Activated B cell treated with CpG ODN at 0.5 μM for 24 hours (primary cell): Measurements from ENCODE around the gene LONRF2. TPM values are rescaled to one million over a fixed set of nuclear protein-coding genes. Genes with fewer than 3 reads are reported as not detected.

Source experiments
- ATAC-seq: fragments of 200-7000 bp; cut with Tn5 transposase; one replicate; pipeline ENCODE4 v1.10.0; 2021; ENCODE audit warnings: low read depth, mild to moderate bottlenecking, moderate library complexity
- CTCF ChIA-PET: fragments of 350-600 bp; sonication (Branson Sonifier 250); formaldehyde crosslinking; loops from one replicate; lab custom pipeline; 2021; ENCODE audit warnings: antibody characterized with exemption; lab: Charles Lee
- POLR2A ChIA-PET: fragments of 350-600 bp; sonication (Branson Sonifier 250); formaldehyde crosslinking; loops from one replicate; lab custom pipeline; 2021; ENCODE audit warnings: antibody characterized with exemption; lab: Charles Lee
- DNase-seq: peaks from one replicate; pipeline ENCODE4 v3.0.0; 2022
- H3K27ac Mint-ChIP-seq: one replicate; pipeline ENCODE4 v1.8.0; 2020; ENCODE audit warnings: mixed read lengths
- H3K27me3 Mint-ChIP-seq: one replicate; pipeline ENCODE4 v1.8.0; 2021; ENCODE audit warnings: mixed read lengths
- H3K36me3 Mint-ChIP-seq: one replicate; pipeline ENCODE4 v1.8.0; 2021; ENCODE audit warnings: low read depth, mixed read lengths
- H3K4me1 Mint-ChIP-seq: one replicate; pipeline ENCODE4 v1.8.0; 2021; ENCODE audit warnings: mixed read lengths
- H3K4me3 Mint-ChIP-seq: one replicate; pipeline ENCODE4 v1.8.0; 2020; ENCODE audit warnings: mild to moderate bottlenecking, mixed read lengths
- H3K9me3 Mint-ChIP-seq: one replicate; pipeline ENCODE4 v1.8.0; 2020; ENCODE audit warnings: mixed read lengths
- intact Hi-C: fragments of 100-400 bp; cut with micrococcal nuclease; formaldehyde crosslinking; loops from one replicate; pipeline ENCODE4 v1.15.1; 2024
- total RNA-seq: library from RNA; stranded (reverse); gene quantifications from 2 replicates; pipeline ENCODE4 v1.2.3, GENCODE V29; 2022
- TF ChIP-seq, protein P1 (sequence below): fragments of 200-600 bp; IDR thresholded peaks from one replicate; pipeline ENCODE4 v1.8.0; 2022; ENCODE audit warnings: antibody characterized with exemption, mild to moderate bottlenecking

Gene LONRF2
- total RNA-seq, 1 donor from 2014 or later, result 0.09 TPM

DNA sequence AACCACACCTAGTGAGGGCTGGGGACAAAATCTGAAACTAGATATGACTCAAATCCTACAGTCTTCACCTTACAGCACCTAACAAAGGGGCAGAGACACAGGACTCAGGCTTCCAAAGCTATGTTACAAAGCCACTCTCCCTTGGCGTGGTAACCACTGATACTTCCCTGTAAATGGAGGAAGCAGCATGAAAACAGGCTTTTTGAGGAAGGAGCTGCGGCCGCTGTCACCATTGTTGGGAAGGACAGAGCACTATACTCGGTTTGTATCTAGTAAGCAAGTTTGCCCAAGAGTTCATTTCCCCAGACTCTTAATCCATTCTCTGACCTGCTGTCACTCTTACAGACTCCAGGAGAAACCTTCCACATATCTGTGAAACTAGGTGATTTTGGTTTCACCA lies 60.3 kb downstream of the LONRF2 start:
- POLR2A ChIA-PET, result interaction anchor here (1.0 to 1.8 kb wide), 3 partner anchors 11 to 300 kb away, joined by 4 to 7 read pairs (median 4); partner anchors contain the start of gene PDCL3

GRCh38 chr2:100260712-100261620 lies 61.3 kb downstream of the LONRF2 start:
- H3K36me3 Mint-ChIP-seq, result no peaks in the 10 kb centered on the region

More for the DNA sequence above, 60.3 kb downstream of the LONRF2 start:
- no peaks in the 10 kb centered on the region for H3K9me3 Mint-ChIP-seq
- no peaks in the 10 kb centered on the region for H3K27me3 Mint-ChIP-seq
- intact Hi-C loops, result loop anchor here (2.0 to 5.0 kb wide), 5 partner anchors 135 to 925 kb away; partner anchors contain the start of genes EIF5B, PDCL3 and TXNDC9
- ATAC-seq, result no peak
- DNase-seq, result no peak
- TF ChIP-seq, protein P1, sequence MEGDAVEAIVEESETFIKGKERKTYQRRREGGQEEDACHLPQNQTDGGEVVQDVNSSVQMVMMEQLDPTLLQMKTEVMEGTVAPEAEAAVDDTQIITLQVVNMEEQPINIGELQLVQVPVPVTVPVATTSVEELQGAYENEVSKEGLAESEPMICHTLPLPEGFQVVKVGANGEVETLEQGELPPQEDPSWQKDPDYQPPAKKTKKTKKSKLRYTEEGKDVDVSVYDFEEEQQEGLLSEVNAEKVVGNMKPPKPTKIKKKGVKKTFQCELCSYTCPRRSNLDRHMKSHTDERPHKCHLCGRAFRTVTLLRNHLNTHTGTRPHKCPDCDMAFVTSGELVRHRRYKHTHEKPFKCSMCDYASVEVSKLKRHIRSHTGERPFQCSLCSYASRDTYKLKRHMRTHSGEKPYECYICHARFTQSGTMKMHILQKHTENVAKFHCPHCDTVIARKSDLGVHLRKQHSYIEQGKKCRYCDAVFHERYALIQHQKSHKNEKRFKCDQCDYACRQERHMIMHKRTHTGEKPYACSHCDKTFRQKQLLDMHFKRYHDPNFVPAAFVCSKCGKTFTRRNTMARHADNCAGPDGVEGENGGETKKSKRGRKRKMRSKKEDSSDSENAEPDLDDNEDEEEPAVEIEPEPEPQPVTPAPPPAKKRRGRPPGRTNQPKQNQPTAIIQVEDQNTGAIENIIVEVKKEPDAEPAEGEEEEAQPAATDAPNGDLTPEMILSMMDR, result no peak
- H3K36me3 Mint-ChIP-seq, result no peaks in the 10 kb centered on the region
- H3K4me1 Mint-ChIP-seq, result peaks cover 8% of the 10 kb centered on the region
- no peak overlapping the region for H3K4me3 Mint-ChIP-seq
- CTCF ChIA-PET, result interaction anchor here (0.7 to 6.7 kb wide), 33 partner anchors 11 to 727 kb away, joined by 3 to 80 read pairs (median 4); partner anchors contain the start of gene AFF3
- no peak overlapping the region for H3K27ac Mint-ChIP-seq

GRCh38 chr2:100259106-100259505 lies 63.2 kb downstream of the LONRF2 start:
- H3K9me3 Mint-ChIP-seq, result no peaks in the 10 kb centered on the region
- DNase-seq (peak; percentile 3), ATAC-seq (no peak)
- ChIA-PET POLR2A (interaction anchor here (1.4 kb wide), 1 partner anchor 11 kb away, joined by 3 read pairs; no protein-coding TSS in a partner anchor), CTCF (interaction anchor here (0.9 to 6.7 kb wide), 3 partner anchors 10 to 699 kb away, joined by 3 to 69 read pairs (median 53); no protein-coding TSS in a partner anchor)
- H3K4me1 Mint-ChIP-seq, result peaks cover 6% of the 10 kb centered on the region
- TF ChIP-seq, protein P1, result no peak
- intact Hi-C loops, result no loop called here
- no peak overlapping the region for H3K4me3 Mint-ChIP-seq
- H3K27ac Mint-ChIP-seq, result no peak overlapping the region
- H3K36me3 Mint-ChIP-seq, result no peaks in the 10 kb centered on the region
- H3K27me3 Mint-ChIP-seq, result no peaks in the 10 kb centered on the region

More at GRCh38 chr2:100260712-100261620, 61.3 kb downstream of the LONRF2 start:
- peaks cover 6% of the 10 kb centered on the region for H3K4me1 Mint-ChIP-seq
- ChIA-PET POLR2A (interaction anchor here (0.6 to 1.8 kb wide), 4 partner anchors 10 to 875 kb away, joined by 4 to 7 read pairs (median 4); partner anchors contain the start of gene PDCL3), CTCF (interaction anchor here (0.8 to 6.7 kb wide), 17 partner anchors 12 to 818 kb away, joined by 3 to 80 read pairs (median 5); partner anchors contain the start of gene AFF3)
- no peaks in the 10 kb centered on the region for H3K9me3 Mint-ChIP-seq
- intact Hi-C loops, result loop anchor here (1.0 to 5.0 kb wide), 4 partner anchors 136 to 924 kb away; partner anchors contain the start of genes EIF5B, PDCL3 and TXNDC9
- ATAC-seq (peak; percentile 66), DNase-seq (peak; percentile 44)
- H3K27me3 Mint-ChIP-seq, result no peaks in the 10 kb centered on the region
- H3K27ac Mint-ChIP-seq, result no peak overlapping the region
- no peak overlapping the region for H3K4me3 Mint-ChIP-seq
- TF ChIP-seq, protein P1, result no peak

DNA sequence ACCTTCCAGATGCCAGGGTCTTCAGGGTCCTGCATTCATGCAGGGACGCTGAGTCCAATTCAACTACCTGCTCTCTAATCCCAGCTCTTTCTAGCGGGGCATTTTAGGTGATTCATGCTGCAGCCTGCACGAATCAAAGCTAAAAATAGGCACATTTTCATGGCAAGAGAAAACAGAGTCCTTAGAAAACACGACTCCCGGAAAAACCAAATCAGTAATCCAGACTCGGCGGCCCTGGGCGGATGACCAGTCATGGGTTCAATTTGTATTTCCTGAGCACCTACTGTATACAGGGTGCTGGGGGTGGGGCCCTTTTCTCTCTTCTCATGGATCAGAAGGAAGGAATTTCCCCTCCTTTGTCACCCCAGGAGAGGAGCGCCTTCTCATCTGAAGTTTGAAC lies 64.4 kb downstream of the LONRF2 start:
- H3K9me3 Mint-ChIP-seq, result no peaks in the 10 kb centered on the region
- ChIA-PET CTCF (interaction anchor here (6.7 kb wide), 1 partner anchor 698 kb away, joined by 69 read pairs; no protein-coding TSS in a partner anchor), POLR2A (interaction anchor here (0.6 kb wide), 1 partner anchor 691 kb away, joined by 5 read pairs; no protein-coding TSS in a partner anchor)
- TF ChIP-seq, protein P1, result no peak
- H3K4me1 Mint-ChIP-seq, result peaks cover 6% of the 10 kb centered on the region
- H3K4me3 Mint-ChIP-seq, result no peak overlapping the region
- DNase-seq (no peak), ATAC-seq (no peak)
- no peaks in the 10 kb centered on the region for H3K36me3 Mint-ChIP-seq
- intact Hi-C loops, result no loop called here
- H3K27ac Mint-ChIP-seq, result no peak overlapping the region
- H3K27me3 Mint-ChIP-seq, result no peaks in the 10 kb centered on the region
